Keratinocyte (primary cell): Measurements from ENCODE around the gene ATXN2L.
"Not testable (repeated sequence)": the region's sequence is repeated elsewhere in the genome, so short reads cannot be mapped to it uniquely, and the experiment has no call there.

Source experiments
- EZH2 ChIP-seq: IDR thresholded peaks from one replicate; pipeline ENCODE4 v1.6.1; 2012; ENCODE audit warnings: inconsistent platforms, mild to moderate bottlenecking, low read length, moderate library complexity
- TF ChIP-seq, protein P1 (sequence below), 3 experiments: IDR thresholded peaks in 1 of 3; conservative IDR thresholded peaks in 1 of 3; optimal IDR thresholded peaks in 1 of 3; 2 replicates in 2 of 3; 3 replicates in 1 of 3; pipeline versions ENCODE3 to v1.5.1; 2011; ENCODE audit warnings: low read length in 3 of 3, mild to moderate bottlenecking in 3 of 3, moderate library complexity in 2 of 3, control low read depth in 1 of 3, inconsistent platforms in 1 of 3; ENCODE audit not compliant: insufficient read depth in 2 of 3; ENCODE audit errors: extremely low read depth in 1 of 3

DNA sequence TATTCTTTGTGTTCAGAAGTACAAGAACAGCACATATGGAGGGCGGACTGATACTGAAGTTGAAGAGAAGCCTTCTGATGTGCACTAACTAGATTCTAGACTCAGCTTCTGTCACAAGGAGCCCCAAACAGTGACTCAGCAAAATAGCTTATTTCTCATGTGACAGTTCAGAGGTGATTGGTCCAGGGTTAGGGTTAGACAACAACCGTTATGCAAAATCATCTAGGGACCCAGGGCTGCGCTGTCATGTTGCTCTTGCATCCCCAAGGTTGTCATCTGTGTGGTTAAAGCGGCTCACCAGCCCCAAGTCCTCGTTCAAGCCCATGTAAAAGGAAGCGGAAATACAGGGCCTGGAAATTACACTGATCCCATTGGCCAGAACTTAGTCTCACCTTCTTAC is 41.1 kb upstream of the ATXN2L start:
- TF ChIP-seq, protein P1, sequence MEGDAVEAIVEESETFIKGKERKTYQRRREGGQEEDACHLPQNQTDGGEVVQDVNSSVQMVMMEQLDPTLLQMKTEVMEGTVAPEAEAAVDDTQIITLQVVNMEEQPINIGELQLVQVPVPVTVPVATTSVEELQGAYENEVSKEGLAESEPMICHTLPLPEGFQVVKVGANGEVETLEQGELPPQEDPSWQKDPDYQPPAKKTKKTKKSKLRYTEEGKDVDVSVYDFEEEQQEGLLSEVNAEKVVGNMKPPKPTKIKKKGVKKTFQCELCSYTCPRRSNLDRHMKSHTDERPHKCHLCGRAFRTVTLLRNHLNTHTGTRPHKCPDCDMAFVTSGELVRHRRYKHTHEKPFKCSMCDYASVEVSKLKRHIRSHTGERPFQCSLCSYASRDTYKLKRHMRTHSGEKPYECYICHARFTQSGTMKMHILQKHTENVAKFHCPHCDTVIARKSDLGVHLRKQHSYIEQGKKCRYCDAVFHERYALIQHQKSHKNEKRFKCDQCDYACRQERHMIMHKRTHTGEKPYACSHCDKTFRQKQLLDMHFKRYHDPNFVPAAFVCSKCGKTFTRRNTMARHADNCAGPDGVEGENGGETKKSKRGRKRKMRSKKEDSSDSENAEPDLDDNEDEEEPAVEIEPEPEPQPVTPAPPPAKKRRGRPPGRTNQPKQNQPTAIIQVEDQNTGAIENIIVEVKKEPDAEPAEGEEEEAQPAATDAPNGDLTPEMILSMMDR (optimal IDR thresholded peaks at IDR 0.05 in 1 of 3, IDR thresholded peaks at IDR 0.05 in 1 of 3, conservative IDR thresholded peaks at IDR 0.05 in 1 of 3; ENCODE audit: extremely low read depth in 1 of 3, insufficient read depth in 2 of 3, low read length in 3 of 3) = not testable (repeated sequence)
- not testable (repeated sequence) for TF ChIP-seq EZH2
